K562 (cell line): ENCODE results near the gene GLRX. TPM values are rescaled to one million over a fixed set of nuclear protein-coding genes. Genes with fewer than 3 reads are reported as not detected.
A peak's percentile ranks its signal among the peaks of the same experiment; 100 is the strongest.

Experiments
- ARID2 ChIP-seq: fragments of 450-650 bp; IDR thresholded peaks from 2 replicates; pipeline ENCODE4 v1.6.1; 2017; ENCODE audit warnings: antibody characterized with exemption, mild to moderate bottlenecking
- ATF1 ChIP-seq, 2 experiments: fragments of 450-650 bp in 1 of 2; IDR thresholded peaks; 2 replicates each; pipeline ENCODE4 v1.6.1; 2016; ENCODE audit warnings: missing compliant biosample characterization in 1 of 2, missing genetic modification characterization in 1 of 2
- CBFB ChIP-seq: sonication (generic); formaldehyde crosslinking; IDR thresholded peaks from 2 replicates; pipeline ENCODE4 v1.4.0; 2020; ENCODE audit warnings: mild to moderate bottlenecking, missing genetic modification reagents
- CREB1 ChIP-seq, 2 experiments: sonication (generic) in 1 of 2; formaldehyde crosslinking in 1 of 2; IDR thresholded peaks; 2 replicates each; pipeline versions ENCODE4 v1.6.1 to v1.8.0; 2012 to 2022; ENCODE audit warnings: inconsistent platforms in 1 of 2, mild to moderate bottlenecking in 1 of 2, missing genetic modification reagents in 1 of 2, moderate library complexity in 1 of 2
- CXXC5 ChIP-seq: fragments of 250-450 bp; sonication (Bioruptor Pico); IDR thresholded peaks from 2 replicates; pipeline ENCODE4 v1.8.0; 2022; ENCODE audit warnings: inconsistent platforms, mild to moderate bottlenecking, moderate library complexity
- ESRRA ChIP-seq: fragments of 450-650 bp; IDR thresholded peaks from 2 replicates; pipeline ENCODE4 v1.6.1; 2014; ENCODE audit warnings: low read depth, mild to moderate bottlenecking, moderate library complexity, borderline replicate concordance
- L3MBTL2 ChIP-seq: fragments of 450-650 bp; IDR thresholded peaks from 2 replicates; pipeline ENCODE4 v1.6.1; 2016; ENCODE audit warnings: mild to moderate bottlenecking, moderate library complexity
- LCOR ChIP-seq: sonication (generic); formaldehyde crosslinking; IDR thresholded peaks from 2 replicates; pipeline ENCODE4 v1.8.0; 2022; ENCODE audit warnings: mild to moderate bottlenecking, missing genetic modification reagents
- NRF1 ChIP-seq, 2 experiments: fragments of 450-650 bp; IDR thresholded peaks in 1 of 2; conservative IDR thresholded peaks in 1 of 2; 2 replicates each; pipeline ENCODE4 v1.6.1; 2014; ENCODE audit warnings: mild to moderate bottlenecking in 2 of 2
- SMARCA4 ChIP-seq: fragments of 450-650 bp; IDR thresholded peaks from 2 replicates; pipeline ENCODE4 v1.6.1; 2016
- SOX6 ChIP-seq: fragments of 450-650 bp; IDR thresholded peaks from 2 replicates; pipeline ENCODE4 v1.6.1; 2014; ENCODE audit warnings: mild to moderate bottlenecking
- SRF ChIP-seq, 2 experiments: fragments of 250-450, 450-650 bp in 1 of 2; sonication (Bioruptor Pico) in 1 of 2; sonication (generic) in 1 of 2; formaldehyde crosslinking; IDR thresholded peaks; 2 replicates each; pipeline versions ENCODE4 v1.5.0 to v1.5.1; 2020 to 2022; ENCODE audit warnings: mild to moderate bottlenecking in 1 of 2, missing genetic modification reagents in 1 of 2
- TAF1 ChIP-seq: IDR thresholded peaks from 2 replicates; pipeline ENCODE4 v1.6.1; 2011; ENCODE audit warnings: mild to moderate bottlenecking, low read length, moderate library complexity; ENCODE audit not compliant: insufficient read depth, control insufficient read depth, severe bottlenecking; ENCODE audit errors: extremely low read depth
- ZBTB40 ChIP-seq, 2 experiments: fragments of 450-650 bp in 1 of 2; sonication (generic) in 1 of 2; formaldehyde crosslinking in 1 of 2; IDR thresholded peaks; 2 replicates each; pipeline versions ENCODE4 v1.7.1 to v1.9.0; 2016 to 2022; ENCODE audit warnings: inconsistent platforms in 1 of 2, mild to moderate bottlenecking in 1 of 2, missing genetic modification reagents in 1 of 2
- ZNF253 ChIP-seq: fragments of 250-450 bp; sonication (Bioruptor Pico); conservative IDR thresholded peaks from 2 replicates; pipeline ENCODE4 v1.6.1; 2021; ENCODE audit warnings: mild to moderate bottlenecking
- ZNF316 ChIP-seq: fragments of 450-650 bp; IDR thresholded peaks from 2 replicates; pipeline ENCODE4 v1.6.1; 2016
- ZNF354B ChIP-seq: fragments of 250-450 bp; sonication (Bioruptor Pico); IDR thresholded peaks from 2 replicates; pipeline ENCODE4 v1.4.0; 2020
- ZNF384 ChIP-seq: IDR thresholded peaks from 2 replicates; pipeline ENCODE4 v1.6.1; 2012; ENCODE audit warnings: low read depth, low read length, improper control_type of control experiment
- ZNF699 ChIP-seq: fragments of 250-450 bp; sonication (Bioruptor Pico); IDR thresholded peaks from 2 replicates; pipeline ENCODE4 v1.8.0; 2021; ENCODE audit warnings: mild to moderate bottlenecking, moderate library complexity; ENCODE audit not compliant: insufficient replicate concordance
- polyA plus RNA-seq, 8 experiments: library from polyadenylated mRNA; depleted of rRNA in 4 of 8; stranded (reverse) in 5 of 8; unstranded in 3 of 8; fragments of >200 nt; fragmentation: Nextera tagmentation in 2 of 8; fragmentation: Illumina TruSeq in 1 of 8; extraction: Ambion mirVana in 2 of 8; extraction: Trizol in 1 of 8; gene quantifications; 2 replicates each; pipeline versions ENCODE4 v1.2.1 to v1.2.3, GENCODE V29; 2011 to 2014; ENCODE audit warnings: inconsistent platforms in 1 of 8, missing spikeins in 1 of 8
- total RNA-seq, 7 experiments: library from RNA; depleted of rRNA in 6 of 7; stranded (reverse); fragments of >200 nt in 6 of 7; fragmentation: Illumina TruSeq in 2 of 7; extraction: Trizol in 2 of 7; gene quantifications; 2 replicates each; pipeline versions ENCODE4 v1.2.1 to v1.2.3, GENCODE V29; 2011 to 2021; ENCODE audit warnings: low replicate concordance in 1 of 7

GLRX gene
- total and polyA plus RNA-seq, 9 of the 15 experiments (the other 6 are each of a cell fraction or from before 2014, with no cell fraction given), result 2.3 to 11.2 (median 4.6) TPM

GRCh38 chr5:95858661-95859595 is 36.4 kb upstream of the GLRX start (continued):
- peak; percentile 25; the same call in 1 of the 2 replicates for TF ChIP-seq L3MBTL2
- TF ChIP-seq ARID2, result peak; percentile 73; the same call in 1 of the 2 replicates
- TF ChIP-seq ZNF253 (CRISPR knock-in tag), result no peak
- no peak for TF ChIP-seq ZBTB40 (IDR thresholded peaks at IDR 0.05)
- TF ChIP-seq ZBTB40 (CRISPR knock-in tag; IDR thresholded peaks at IDR 0.05), result no peak
- TF ChIP-seq ZNF384, result 0 out of 2 replicates have a peak, but pooled peaks have one; percentile 41
- TF ChIP-seq CXXC5 (CRISPR knock-in tag), result peak; percentile 50; the same call in 1 of the 2 replicates
- 0 out of 2 replicates have a peak, but pooled peaks have one; percentile 33 for TF ChIP-seq LCOR (CRISPR knock-in tag)
- TF ChIP-seq NRF1 (conservative IDR thresholded peaks at IDR 0.05 in 1 of 2, IDR thresholded peaks at IDR 0.05 in 1 of 2), result peak; percentile 34 to 59; a peak in 2 of 4 replicates
- TF ChIP-seq ESRRA, result peak; percentile 38; the same call in 1 of the 2 replicates
- TF ChIP-seq TAF1, result no peak
- TF ChIP-seq CREB1 (IDR thresholded peaks at IDR 0.05), result peak; percentile 83
- peak; percentile 85 for TF ChIP-seq CREB1 (CRISPR knock-in tag; IDR thresholded peaks at IDR 0.05)
- no peak for TF ChIP-seq SMARCA4
- TF ChIP-seq SOX6, result peak; percentile 20; the same call in 1 of the 2 replicates
- no peak for TF ChIP-seq ATF1 (CRISPR knock-in tag; IDR thresholded peaks at IDR 0.05)
- TF ChIP-seq ATF1 (tag; IDR thresholded peaks at IDR 0.05), result peak; percentile 60
- peak in 1 of 2 experiments; percentile 93; a peak in 1 of 4 replicates for TF ChIP-seq SRF (CRISPR knock-in tag; IDR thresholded peaks at IDR 0.05)
- no peak for TF ChIP-seq CBFB (CRISPR knock-in tag)
- no peak for TF ChIP-seq ZNF354B
- TF ChIP-seq ZNF699 (CRISPR knock-in tag), result no peak
- TF ChIP-seq ZNF316, result no peak
